ENCODE data around the gene PATE3.
A peak's percentile ranks its signal among the peaks of the same experiment; 100 is the strongest.

PATE3 gene

GRCh38 chr11:125787827-125788226 is at the start of gene PATE3:
Gene PATE3, plus strand, starts transcription at chr11:125788127. Its CDS starts 25 bp downstream, at chr11:125788152.
- H3K27ac ChIP-seq, result no peak within 1 kb of the TSS
- TF ChIP-seq CTCF (conservative IDR thresholded peaks at IDR 0.05) (no peak), ZFX (IDR thresholded peaks at IDR 0.05) (no peak)

GRCh38 chr11:125740617-125741016 is 47.3 kb upstream of the PATE3 start:
- TF ChIP-seq ZFX (IDR thresholded peaks at IDR 0.05) (no peak), CTCF (conservative IDR thresholded peaks at IDR 0.05) (no peak)
- H3K27ac ChIP-seq, result no peak overlapping the region

GRCh38 chr11:125743681-125744080 is 44.2 kb upstream of the PATE3 start:
- no peak for TF ChIP-seq CTCF (conservative IDR thresholded peaks at IDR 0.05)
- no peak overlapping the region for H3K27ac ChIP-seq

- no peak for TF ChIP-seq ZFX (IDR thresholded peaks at IDR 0.05)
- TF ChIP-seq CTCF (conservative IDR thresholded peaks at IDR 0.05), result no peak
- H3K27ac ChIP-seq, result no peak within 1 kb of the TSS
Measured at GRCh38 chr11:125745979-125746378, 41.9 kb upstream of the PATE3 start, which contains the start of gene PATE1. Gene PATE1, plus strand, starts transcription at chr11:125746279. Its CDS starts 26 bp downstream, at chr11:125746305.

- TF ChIP-seq ZFX (IDR thresholded peaks at IDR 0.05) (no peak), CTCF (conservative IDR thresholded peaks at IDR 0.05) (peak; percentile 22)
- H3K27ac ChIP-seq, result no peak overlapping the region
Measured at GRCh38 chr11:125750629-125751028, 37.3 kb upstream of the PATE3 start.

- TF ChIP-seq CTCF (conservative IDR thresholded peaks at IDR 0.05) (no peak), ZFX (IDR thresholded peaks at IDR 0.05) (no peak)
- H3K27ac ChIP-seq, result no peak overlapping the region
Measured at GRCh38 chr11:125756050-125756449, 31.9 kb upstream of the PATE3 start.

- H3K27ac ChIP-seq, result no peak overlapping the region
- TF ChIP-seq CTCF (conservative IDR thresholded peaks at IDR 0.05) (no peak), ZFX (IDR thresholded peaks at IDR 0.05) (no peak)
Measured at GRCh38 chr11:125762445-125762844, 25.5 kb upstream of the PATE3 start.

All from C4-2B (cell line).